Type B pancreatic cell (in vitro differentiated cells): ENCODE results near the gene KCNH8. TPM values are rescaled to one million over a fixed set of nuclear protein-coding genes. Genes with fewer than 3 reads are reported as not detected.

Experiments used
- DNase-seq: peaks from one replicate; pipeline ENCODE4 v3.0.0; 2021; ENCODE audit warnings: mixed read lengths; ENCODE audit not compliant: unreplicated experiment; ENCODE audit errors: extremely low spot score
- H3K27ac Mint-ChIP-seq: 2 replicates; pipeline ENCODE4 v1.8.0; 2021; ENCODE audit warnings: mild to moderate bottlenecking, mixed read lengths
- H3K27me3 Mint-ChIP-seq: 2 replicates; pipeline ENCODE4 v1.8.0; 2021; ENCODE audit warnings: mixed read lengths
- H3K36me3 Mint-ChIP-seq: 2 replicates; pipeline ENCODE4 v1.8.0; 2021; ENCODE audit warnings: mixed read lengths
- H3K4me1 Mint-ChIP-seq: one replicate; pipeline ENCODE4 v1.8.0; 2021; ENCODE audit warnings: mixed read lengths; ENCODE audit not compliant: unreplicated experiment
- H3K4me3 Mint-ChIP-seq: 2 replicates; pipeline ENCODE4 v1.8.0; 2021; ENCODE audit warnings: mild to moderate bottlenecking, mixed read lengths
- H3K9me3 Mint-ChIP-seq: 2 replicates; pipeline ENCODE4 v1.8.0; 2021; ENCODE audit warnings: mixed read lengths
- total RNA-seq: library from RNA; stranded (reverse); gene quantifications from 2 replicates; pipeline ENCODE4 v1.2.1, GENCODE V29; 2021; ENCODE audit warnings: low replicate concordance
- TF ChIP-seq, protein P1 (sequence below): fragments of 200-600 bp; sonication (generic); conservative IDR thresholded peaks from 2 replicates; pipeline ENCODE4 v1.5.0; 2021; ENCODE audit warnings: antibody characterized with exemption, mild to moderate bottlenecking

The KCNH8 gene
- total RNA-seq, 1 donor from 2014 or later: 1.2 TPM

DNA sequence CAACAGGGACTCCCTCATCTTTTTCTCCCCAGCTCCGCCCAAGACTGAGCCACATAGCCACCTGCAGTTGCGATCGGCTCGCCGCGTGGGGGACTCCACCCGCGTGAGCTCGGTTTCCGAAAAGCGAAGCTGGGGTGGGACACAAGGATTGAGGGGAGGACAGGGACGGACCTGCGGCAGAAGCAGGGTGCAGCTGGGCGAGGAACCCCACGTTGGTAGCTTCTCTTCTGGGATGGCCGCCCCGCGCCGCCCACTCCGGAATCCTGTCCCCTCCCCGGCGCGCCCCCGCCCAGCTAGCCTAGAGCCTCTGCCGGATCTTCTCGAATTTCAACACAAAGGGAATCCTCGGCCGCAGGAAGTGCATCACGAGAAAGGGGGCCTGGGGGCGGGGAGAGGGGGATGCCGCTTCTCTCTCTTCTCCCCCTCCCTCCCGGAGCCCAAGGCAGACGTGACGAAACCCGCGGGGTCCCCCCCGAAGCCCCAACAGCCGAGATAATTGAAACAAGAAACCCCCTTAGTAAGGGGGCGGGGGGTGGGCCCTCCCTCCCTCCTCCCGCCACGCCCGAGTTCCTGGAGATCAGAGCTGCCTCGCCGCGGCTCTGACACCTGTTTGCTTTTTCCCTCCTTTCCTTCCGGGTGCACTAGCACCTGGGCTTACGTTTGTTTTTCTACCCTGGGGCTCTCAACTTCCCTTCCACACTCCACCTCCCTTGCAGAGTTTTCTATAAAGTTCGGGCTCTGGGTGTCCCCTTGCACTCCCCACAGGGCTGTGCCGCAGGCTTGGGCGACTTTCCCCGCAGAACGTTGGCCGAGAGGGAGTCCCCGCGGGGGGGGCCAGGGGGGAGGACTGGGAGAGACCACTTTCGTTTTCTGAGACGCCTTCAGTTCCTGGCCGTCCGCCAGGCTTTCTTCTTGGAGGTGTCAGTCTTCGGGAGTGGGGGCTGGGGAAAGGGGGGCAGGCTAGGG, 1.3 kb upstream of the KCNH8 start:
- TF ChIP-seq, protein P1, sequence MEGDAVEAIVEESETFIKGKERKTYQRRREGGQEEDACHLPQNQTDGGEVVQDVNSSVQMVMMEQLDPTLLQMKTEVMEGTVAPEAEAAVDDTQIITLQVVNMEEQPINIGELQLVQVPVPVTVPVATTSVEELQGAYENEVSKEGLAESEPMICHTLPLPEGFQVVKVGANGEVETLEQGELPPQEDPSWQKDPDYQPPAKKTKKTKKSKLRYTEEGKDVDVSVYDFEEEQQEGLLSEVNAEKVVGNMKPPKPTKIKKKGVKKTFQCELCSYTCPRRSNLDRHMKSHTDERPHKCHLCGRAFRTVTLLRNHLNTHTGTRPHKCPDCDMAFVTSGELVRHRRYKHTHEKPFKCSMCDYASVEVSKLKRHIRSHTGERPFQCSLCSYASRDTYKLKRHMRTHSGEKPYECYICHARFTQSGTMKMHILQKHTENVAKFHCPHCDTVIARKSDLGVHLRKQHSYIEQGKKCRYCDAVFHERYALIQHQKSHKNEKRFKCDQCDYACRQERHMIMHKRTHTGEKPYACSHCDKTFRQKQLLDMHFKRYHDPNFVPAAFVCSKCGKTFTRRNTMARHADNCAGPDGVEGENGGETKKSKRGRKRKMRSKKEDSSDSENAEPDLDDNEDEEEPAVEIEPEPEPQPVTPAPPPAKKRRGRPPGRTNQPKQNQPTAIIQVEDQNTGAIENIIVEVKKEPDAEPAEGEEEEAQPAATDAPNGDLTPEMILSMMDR: peak; percentile 73
- H3K4me3 Mint-ChIP-seq: peak overlapping the region; percentile 94
- H3K36me3 Mint-ChIP-seq: no peaks in the 10 kb centered on the region
- peak; percentile 85 for DNase-seq
- H3K9me3 Mint-ChIP-seq: no peaks in the 10 kb centered on the region
- peaks cover 10% of the 10 kb centered on the region for H3K4me1 Mint-ChIP-seq
- H3K27me3 Mint-ChIP-seq: peaks cover 29% of the 10 kb centered on the region
- peak overlapping the region; percentile 96 for H3K27ac Mint-ChIP-seq

DNA sequence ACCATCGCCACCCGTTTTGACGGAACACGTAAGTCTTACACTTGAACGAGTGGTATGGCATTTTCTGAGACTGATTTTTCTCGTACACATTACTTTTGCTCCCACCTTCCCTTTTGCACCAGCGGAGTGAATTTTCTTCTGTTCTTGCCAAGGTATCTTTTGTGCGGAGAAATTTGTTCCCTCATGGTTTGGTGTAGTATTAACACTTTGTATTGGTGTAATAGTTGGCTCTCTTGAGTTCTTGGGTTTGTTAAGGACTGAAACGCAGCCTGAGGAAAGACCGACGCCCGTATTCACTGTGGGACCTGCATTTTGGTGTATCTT, 420 bp downstream of the KCNH8 start:
- TF ChIP-seq, protein P1: no peak
- DNase-seq: no peak
- Mint-ChIP-seq H3K9me3 (no peaks in the 10 kb centered on the region), H3K4me1 (peaks cover 10% of the 10 kb centered on the region), H3K27me3 (peaks cover 22% of the 10 kb centered on the region), H3K27ac (peak overlapping the region; percentile 78), H3K4me3 (peak overlapping the region; percentile 89), H3K36me3 (no peaks in the 10 kb centered on the region)

DNA sequence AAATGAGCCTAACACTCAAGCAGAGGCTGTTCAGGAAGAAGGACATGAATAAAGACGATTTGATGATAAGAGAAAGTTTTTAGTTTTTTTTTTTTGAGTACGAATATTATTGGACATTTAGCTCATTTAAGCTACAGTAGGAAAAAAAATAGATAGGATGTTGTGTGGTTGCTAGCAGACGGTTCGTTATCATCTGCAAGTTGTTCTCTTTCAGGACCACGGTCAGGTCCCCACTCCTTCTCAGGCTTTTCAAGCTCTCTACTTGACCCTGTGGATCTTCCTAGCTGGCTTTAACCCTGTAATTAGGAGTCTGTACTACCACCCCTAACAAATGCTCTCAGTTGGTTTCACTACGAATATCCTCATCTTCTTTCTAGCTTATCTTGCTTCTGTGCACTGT, 1.1 kb downstream of the KCNH8 start:
- Mint-ChIP-seq H3K4me3 (peak overlapping the region; percentile 89), H3K27me3 (peaks cover 22% of the 10 kb centered on the region), H3K4me1 (peaks cover 10% of the 10 kb centered on the region), H3K9me3 (no peaks in the 10 kb centered on the region), H3K27ac (no peak overlapping the region), H3K36me3 (no peaks in the 10 kb centered on the region)
- TF ChIP-seq, protein P1: no peak
- DNase-seq: no peak

DNA sequence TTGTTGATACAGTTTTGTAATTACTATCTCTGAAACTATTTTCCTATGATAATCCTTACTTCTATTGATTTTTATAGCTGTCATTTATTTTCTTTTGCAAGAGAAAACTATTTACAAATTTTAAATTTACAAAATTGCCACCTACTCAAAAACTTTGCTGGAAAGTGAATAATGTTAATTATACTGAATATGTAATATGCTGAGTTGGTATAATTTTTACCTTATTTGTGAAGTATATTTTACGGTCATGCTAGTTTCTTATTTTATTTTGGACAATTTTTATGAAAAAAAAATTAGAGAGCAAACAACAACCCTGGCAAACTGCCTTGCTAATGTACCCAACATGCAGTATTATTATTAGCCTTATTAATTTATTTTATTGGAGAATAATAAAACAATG, 2.9 kb downstream of the KCNH8 start:
- H3K27ac Mint-ChIP-seq: no peak overlapping the region
- no peak overlapping the region for H3K4me3 Mint-ChIP-seq
- TF ChIP-seq, protein P1: no peak
- H3K36me3 Mint-ChIP-seq: no peaks in the 10 kb centered on the region
- peaks cover 9% of the 10 kb centered on the region for H3K4me1 Mint-ChIP-seq
- H3K9me3 Mint-ChIP-seq: no peaks in the 10 kb centered on the region
- peaks cover 25% of the 10 kb centered on the region for H3K27me3 Mint-ChIP-seq
- no peak for DNase-seq

DNA sequence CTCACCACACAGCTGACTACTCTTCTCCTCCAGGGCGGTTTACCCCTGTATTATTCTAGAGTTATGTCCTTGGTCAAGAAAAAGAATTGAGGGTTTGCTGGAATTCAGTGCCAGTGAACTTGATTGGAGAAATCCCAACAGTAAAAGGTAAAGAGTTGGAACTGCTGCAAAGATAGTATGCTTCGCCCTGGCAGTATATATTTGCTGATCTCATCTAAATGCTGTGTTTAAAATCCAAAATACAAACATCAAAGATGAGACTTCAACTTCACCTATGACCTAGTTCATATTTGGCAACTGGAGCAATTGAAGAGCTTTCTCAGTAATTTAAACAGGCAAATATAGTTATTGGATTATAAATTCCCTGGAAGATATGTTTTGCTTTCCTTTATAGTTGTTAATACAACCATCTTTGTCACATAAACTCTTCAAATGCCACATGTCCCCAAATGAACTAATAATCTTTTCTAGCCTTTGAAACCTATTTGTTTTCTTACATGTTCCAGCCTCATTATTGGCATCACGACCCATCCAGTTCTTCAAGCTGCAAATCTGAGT, 6.5 kb downstream of the KCNH8 start:
- Mint-ChIP-seq H3K36me3 (no peaks in the 10 kb centered on the region), H3K9me3 (no peaks in the 10 kb centered on the region)
- TF ChIP-seq, protein P1: no peak

More for the DNA sequence above, 6.5 kb downstream of the KCNH8 start:
- Mint-ChIP-seq H3K27ac (no peak overlapping the region), H3K4me1 (no peaks in the 10 kb centered on the region), H3K4me3 (no peak overlapping the region), H3K27me3 (peaks cover 7% of the 10 kb centered on the region)
- DNase-seq: no peak
